AG09319 (cell line): ENCODE data around the gene RNF123.

Experiments used
- DNase-seq: peaks from one replicate; pipeline ENCODE4 v3.0.0-alpha.2; 2010; ENCODE audit warnings: low read depth; ENCODE audit errors: extremely low read depth
- CTCF ChIP-seq: IDR thresholded peaks from 2 replicates; pipeline ENCODE4 v1.5.1; 2011; ENCODE audit warnings: low read depth, mild to moderate bottlenecking, inconsistent platforms, low read length, moderate library complexity

The RNF123 gene

GRCh38 chr3:49673121-49673714, 16.1 kb upstream of the RNF123 start:
- no peak for TF ChIP-seq CTCF
- no peak for DNase-seq

- TF ChIP-seq CTCF = no peak
- DNase-seq = peak; percentile 92
These were observed 15.5 kb upstream of the RNF123 start, which contains the start of gene APEH for GRCh38 chr3:49673715-49674496. Gene APEH (plus strand): TSS chr3:49674351. CDS start chr3:49674402, 51 bp downstream.

- no peak; the same call in 1 of the 2 replicates for TF ChIP-seq CTCF
- DNase-seq = no peak
These were observed 14.8 kb upstream of the RNF123 start for GRCh38 chr3:49674497-49674983.

- no peak for TF ChIP-seq CTCF
- no peak for DNase-seq
These were observed 13.4 kb upstream of the RNF123 start for GRCh38 chr3:49675912-49676311.

GRCh38 chr3:49680493-49681231, 8.7 kb upstream of the RNF123 start:
- DNase-seq = no peak
- TF ChIP-seq CTCF = no peak

GRCh38 chr3:49681232-49681522, 8.2 kb upstream of the RNF123 start:
- TF ChIP-seq CTCF = no peak
- no peak for DNase-seq

GRCh38 chr3:49681543-49681942, 7.8 kb upstream of the RNF123 start:
- no peak for DNase-seq
- TF ChIP-seq CTCF = no peak
